Thyroid gland (tissue), 4 donors: ENCODE data around the gene SLC14A1. TPM values are rescaled to one million over a fixed set of nuclear protein-coding genes. Genes with fewer than 3 reads are reported as not detected.

Experiments used
- DNase-seq, 2 donors: peaks; one replicate each; pipeline ENCODE4 v3.0.0-alpha.2; 2019
- H3K27ac ChIP-seq, 3 donors: fragments of 200-600 bp; sonication (generic); 1 replicate in 2 of 3; 2 replicates in 1 of 3; pipeline ENCODE4 v1.5.1; 2016 to 2019; ENCODE audit warnings: mild to moderate bottlenecking in 1 of 3, moderate library complexity in 1 of 3
- H3K27me3 ChIP-seq: fragments of 200-600 bp; sonication (generic); one replicate; pipeline ENCODE4 v1.5.1; 2019
- H3K36me3 ChIP-seq, 2 donors: fragments of 200-600 bp; sonication (generic); one replicate each; pipeline ENCODE4 v1.5.1; 2016 to 2019
- H3K4me1 ChIP-seq, 2 donors: fragments of 200-600 bp; sonication (generic); one replicate each; pipeline ENCODE4 v1.5.1; 2017 to 2019
- H3K4me3 ChIP-seq, 3 donors: fragments of 200-600 bp; sonication (generic); replicated peaks in 1 of 3; 1 replicate in 2 of 3; 2 replicates in 1 of 3; pipeline ENCODE4 v1.5.1; 2016; ENCODE audit warnings: mild to moderate bottlenecking in 1 of 3
- H3K9me3 ChIP-seq: fragments of 200-600 bp; sonication (generic); one replicate; pipeline ENCODE4 v1.5.1; 2017
- CTCF ChIP-seq, 6 experiments: fragments of 200-600 bp in 3 of 6; fragments of 450-650 bp in 3 of 6; sonication (generic) in 3 of 6; IDR thresholded peaks; one replicate each; pipeline ENCODE4 v1.5.1; 2016 to 2019; ENCODE audit warnings: antibody characterized with exemption in 6 of 6, mild to moderate bottlenecking in 2 of 6, inconsistent platforms in 1 of 6, moderate library complexity in 1 of 6
- POLR2A ChIP-seq, 2 donors: fragments of 450-650 bp; IDR thresholded peaks; one replicate each; pipeline ENCODE4 v1.6.1; 2017; ENCODE audit warnings: antibody characterized with exemption in 2 of 2, mild to moderate bottlenecking in 2 of 2, moderate library complexity in 1 of 2
- WGBS, 2 donors: methylation state at CpG; one replicate each; pipeline ENCODE4 v1.1.5; 2017; 5-methylcytosine and 5-hydroxymethylcytosine counted together
- intact Hi-C: fragments of 100-400 bp; cut with DNase I; formaldehyde crosslinking; loops from one replicate; pipeline ENCODE4 v1.15.1; 2023
- total RNA-seq, 4 donors: library from RNA; depleted of rRNA; stranded (reverse); fragments of >200 nt; gene quantifications; one replicate each; pipeline ENCODE4 v1.2.3, GENCODE V29; 2016

SLC14A1 gene
- total RNA-seq, 4 donors from 2014 or later, result 6.2 to 22.9 (median 15.7) TPM

GRCh38 chr18:45719106-45719505 lies 4.9 kb upstream of the SLC14A1 start:
- no peaks in the 10 kb centered on the region for H3K27me3 ChIP-seq
- DNase-seq, result no peak
- TF ChIP-seq CTCF (IDR thresholded peaks at IDR 0.05), result no peak
- TF ChIP-seq POLR2A (IDR thresholded peaks at IDR 0.05), result no peak
- H3K36me3 ChIP-seq, result no peaks in the 10 kb centered on the region
- no peak overlapping the region for H3K4me3 ChIP-seq
- H3K4me1 ChIP-seq, result no peaks in the 10 kb centered on the region
- no peaks in the 10 kb centered on the region for H3K9me3 ChIP-seq
- 90 to 91% methylated on average over 7 of the region's 7 CpGs for WGBS, 2 donors
- no peak overlapping the region for H3K27ac ChIP-seq
- intact Hi-C loops, result no loop called here

GRCh38 chr18:45722899-45723298 lies 1.1 kb upstream of the SLC14A1 start:
- Histone ChIP-seq H3K9me3 (no peaks in the 10 kb centered on the region), H3K27me3 (no peaks in the 10 kb centered on the region), H3K4me1 (no peaks in the 10 kb centered on the region), H3K27ac (no peak overlapping the region), H3K36me3 (no peaks in the 10 kb centered on the region), H3K4me3 (no peak overlapping the region)
- WGBS, 2 donors, result 0 to 4% methylated on average over 5 of the region's 5 CpGs
- TF ChIP-seq POLR2A (IDR thresholded peaks at IDR 0.05) (no peak), CTCF (IDR thresholded peaks at IDR 0.05) (peak in 5 of 6 experiments; percentile 16 to 67 (median 48))
- intact Hi-C loops, result no loop called here
- peak; percentile 67 to 79 for DNase-seq

- H3K36me3 ChIP-seq, result no peaks in the 10 kb centered on the region
- no peak overlapping the region for H3K27ac ChIP-seq
- TF ChIP-seq CTCF (IDR thresholded peaks at IDR 0.05), result no peak
- TF ChIP-seq POLR2A (IDR thresholded peaks at IDR 0.05), result no peak
- no peak for DNase-seq
- intact Hi-C loops, result no loop called here
- H3K27me3 ChIP-seq, result no peaks in the 10 kb centered on the region
- 65 to 68% methylated on average over 4 of the region's 4 CpGs for WGBS, 2 donors
- H3K9me3 ChIP-seq, result no peaks in the 10 kb centered on the region
- H3K4me1 ChIP-seq, result no peaks in the 10 kb centered on the region
- no peak overlapping the region for H3K4me3 ChIP-seq
Observed at GRCh38 chr18:45724601-45725000, 620 bp downstream of the SLC14A1 start.

- H3K36me3 ChIP-seq, result no peaks in the 10 kb centered on the region
- WGBS, 2 donors, result 82 to 92% methylated on average over 4 of the region's 4 CpGs
- H3K27me3 ChIP-seq, result no peaks in the 10 kb centered on the region
- H3K9me3 ChIP-seq, result no peaks in the 10 kb centered on the region
- no peaks in the 10 kb centered on the region for H3K4me1 ChIP-seq
- intact Hi-C loops, result no loop called here
- DNase-seq, result no peak
- H3K27ac ChIP-seq, result no peak overlapping the region
- TF ChIP-seq CTCF (IDR thresholded peaks at IDR 0.05) (no peak), POLR2A (IDR thresholded peaks at IDR 0.05) (no peak)
- no peak overlapping the region for H3K4me3 ChIP-seq
Observed at GRCh38 chr18:45725336-45725735, 1.4 kb downstream of the SLC14A1 start.

GRCh38 chr18:45726603-45727002 lies 2.6 kb downstream of the SLC14A1 start:
- Histone ChIP-seq H3K9me3 (no peaks in the 10 kb centered on the region), H3K27me3 (no peaks in the 10 kb centered on the region), H3K4me3 (no peak overlapping the region), H3K36me3 (no peaks in the 10 kb centered on the region), H3K27ac (no peak overlapping the region), H3K4me1 (no peaks in the 10 kb centered on the region)
- WGBS, 2 donors, result 77 to 85% methylated on average over 3 of the region's 3 CpGs
- no peak for DNase-seq
- intact Hi-C loops, result no loop called here
- no peak for TF ChIP-seq POLR2A (IDR thresholded peaks at IDR 0.05)
- no peak for TF ChIP-seq CTCF (IDR thresholded peaks at IDR 0.05)
